ENCODE data around the gene RBM47.
A peak's percentile ranks its signal among the peaks of the same experiment; 100 is the strongest.

GRCh38 chr4:40550948-40551462 is 78.7 kb downstream of the RBM47 start:
- TF ChIP-seq CTCF (IDR thresholded peaks at IDR 0.05; ENCODE audit: low read depth, low read length) = peak; percentile 60
- no peak for TF ChIP-seq EZH2phosphoT487 (IDR thresholded peaks at IDR 0.05; ENCODE audit: low read depth)
